Liver (tissue), 9 donors: ENCODE results near the gene PATJ. TPM values are rescaled to one million over a fixed set of nuclear protein-coding genes. Genes with fewer than 3 reads are reported as not detected.

Experiments used
- DNase-seq: peaks from one replicate; pipeline ENCODE4 v3.0.0-alpha.2; 2017; ENCODE audit warnings: low spot score
- H3K27ac ChIP-seq, 2 donors: one replicate each; pipeline ENCODE4 v1.7.0; 2013; ENCODE audit warnings: inconsistent platforms in 2 of 2, low read length in 2 of 2, control low read depth in 1 of 2, low read depth in 1 of 2, mild to moderate bottlenecking in 1 of 2
- H3K27me3 ChIP-seq, 4 donors: one replicate each; pipeline versions ENCODE4 v1.6.1 to v1.7.0; 2013; ENCODE audit warnings: low read length in 3 of 4, inconsistent platforms in 1 of 4, mild to moderate bottlenecking in 1 of 4, moderate library complexity in 1 of 4; ENCODE audit not compliant: control insufficient read depth in 4 of 4, insufficient read depth in 4 of 4
- H3K36me3 ChIP-seq, 4 donors: one replicate each; pipeline versions ENCODE4 v1.6.1 to v1.7.0; 2013; ENCODE audit warnings: low read length in 3 of 4, mild to moderate bottlenecking in 3 of 4, low read depth in 1 of 4, moderate library complexity in 1 of 4; ENCODE audit not compliant: control insufficient read depth in 4 of 4, insufficient read depth in 3 of 4
- H3K4me1 ChIP-seq, 4 donors: one replicate each; pipeline versions ENCODE4 v1.6.1 to v1.7.0; 2013; ENCODE audit warnings: low read length in 3 of 4, mild to moderate bottlenecking in 3 of 4, moderate library complexity in 1 of 4; ENCODE audit not compliant: control insufficient read depth in 4 of 4, insufficient read depth in 4 of 4
- H3K4me3 ChIP-seq, 3 donors: one replicate each; pipeline versions ENCODE4 v1.6.1 to v1.7.0; 2013; ENCODE audit warnings: low read length in 3 of 3, control low read depth in 1 of 3, low read depth in 1 of 3, mild to moderate bottlenecking in 1 of 3
- H3K9ac ChIP-seq, 2 donors: one replicate each; pipeline ENCODE4 v1.7.0; 2013; ENCODE audit warnings: low read length in 2 of 2, mild to moderate bottlenecking in 2 of 2, moderate library complexity in 2 of 2, control low read depth in 1 of 2, low read depth in 1 of 2
- H3K9me3 ChIP-seq, 4 donors: one replicate each; pipeline versions ENCODE4 v1.6.1 to v1.7.0; 2013; ENCODE audit warnings: low read length in 3 of 4; ENCODE audit not compliant: control insufficient read depth in 4 of 4
- ATF3 ChIP-seq: IDR thresholded peaks from 2 replicates; pipeline ENCODE4 v1.6.1; 2016; ENCODE audit warnings: antibody characterized with exemption
- CTCF ChIP-seq: fragments of 150-350 bp; IDR thresholded peaks from 2 replicates; pipeline ENCODE4 v1.5.1; 2017; ENCODE audit warnings: improper control_type of control experiment, low read depth, low read length; ENCODE audit not compliant: missing input control
- EGR1 ChIP-seq, 2 donors: IDR thresholded peaks; 2 replicates each; pipeline ENCODE4 v1.6.1; 2016 to 2018; ENCODE audit warnings: antibody characterized with exemption in 2 of 2, low read depth in 2 of 2
- FOXA1 ChIP-seq: IDR thresholded peaks from 2 replicates; pipeline ENCODE4 v1.6.1; 2016; ENCODE audit warnings: antibody characterized with exemption
- FOXA2 ChIP-seq: IDR thresholded peaks from 2 replicates; pipeline ENCODE4 v1.6.1; 2016; ENCODE audit warnings: antibody characterized with exemption
- GABPA ChIP-seq, 2 donors: IDR thresholded peaks in 1 of 2; conservative IDR thresholded peaks in 1 of 2; 2 replicates each; pipeline ENCODE4 v1.6.1; 2016; ENCODE audit warnings: antibody characterized with exemption in 2 of 2, mild to moderate bottlenecking in 1 of 2, moderate library complexity in 1 of 2
- HNF4A ChIP-seq, 2 donors: conservative IDR thresholded peaks; 2 replicates each; pipeline ENCODE4 v1.6.1; 2016; ENCODE audit warnings: antibody characterized with exemption in 2 of 2, mild to moderate bottlenecking in 2 of 2
- HNF4G ChIP-seq: IDR thresholded peaks from 2 replicates; pipeline ENCODE4 v1.6.1; 2016; ENCODE audit warnings: antibody characterized with exemption
- JUND ChIP-seq, 2 donors: IDR thresholded peaks; 2 replicates each; pipeline ENCODE4 v1.6.1; 2016; ENCODE audit warnings: antibody characterized with exemption in 2 of 2
- NR2F2 ChIP-seq: IDR thresholded peaks from 2 replicates; pipeline ENCODE4 v1.6.1; 2016; ENCODE audit warnings: antibody characterized with exemption
- RAD21 ChIP-seq, 2 donors: IDR thresholded peaks; 2 replicates each; pipeline ENCODE4 v1.6.1; 2016; ENCODE audit warnings: antibody characterized with exemption in 2 of 2, mild to moderate bottlenecking in 2 of 2
- REST ChIP-seq: IDR thresholded peaks from 2 replicates; pipeline ENCODE4 v1.6.1; 2016; ENCODE audit warnings: antibody characterized with exemption, mild to moderate bottlenecking
- RXRA ChIP-seq, 2 donors: IDR thresholded peaks; 2 replicates each; pipeline ENCODE4 v1.6.1; 2017 to 2018; ENCODE audit warnings: antibody characterized with exemption in 2 of 2, mild to moderate bottlenecking in 1 of 2
- SP1 ChIP-seq: IDR thresholded peaks from 2 replicates; pipeline ENCODE4 v1.6.1; 2018; ENCODE audit warnings: antibody characterized with exemption, mild to moderate bottlenecking
- TAF1 ChIP-seq: conservative IDR thresholded peaks from 2 replicates; pipeline ENCODE4 v1.6.1; 2016; ENCODE audit warnings: antibody characterized with exemption, mild to moderate bottlenecking
- YY1 ChIP-seq: IDR thresholded peaks from 2 replicates; pipeline ENCODE4 v1.6.1; 2016; ENCODE audit warnings: antibody characterized with exemption, mild to moderate bottlenecking
- ZBTB33 ChIP-seq: IDR thresholded peaks from 2 replicates; pipeline ENCODE4 v1.6.1; 2016; ENCODE audit warnings: antibody characterized with exemption
- WGBS: extraction: QIAGEN DNeasy Blood & Tissue Kit; methylation state at CpG from one replicate; pipeline ENCODE4 v1.1.7; 2013; 5-methylcytosine and 5-hydroxymethylcytosine counted together
- polyA plus RNA-seq, 2 donors: library from polyadenylated mRNA; stranded (reverse) in 1 of 2; unstranded in 1 of 2; fragments of 200-250 nt in 1 of 2; fragments of >200 nt in 1 of 2; fragmentation: Nextera tagmentation in 1 of 2; extraction: Ambion mirVana in 1 of 2; gene quantifications; one replicate each; pipeline versions ENCODE4 v1.2.1 to v1.2.3, GENCODE V29; 2013 to 2015
- total RNA-seq, 2 donors: library from RNA; depleted of rRNA; stranded (reverse); fragments of >200 nt; gene quantifications; one replicate each; pipeline ENCODE4 v1.2.3, GENCODE V29; 2014
- donor health status: healthy.
- donor health status: healthy.
- donor health status: healthy.
- donor health status: healthy.
- donor health status: healthy.

The PATJ gene
- total and polyA plus RNA-seq, 4 donors: 5.7 to 29.8 (median 9.0) TPM

GRCh38 chr1:61887076-61887867 is 145.0 kb downstream of the PATJ start:
- H3K9me3 ChIP-seq: no peaks in the 10 kb centered on the region
- no peak overlapping the region for H3K27ac ChIP-seq
- H3K4me3 ChIP-seq: no peak overlapping the region
- no peak overlapping the region for H3K9ac ChIP-seq
- no peaks in the 10 kb centered on the region for H3K4me1 ChIP-seq
- no peak for DNase-seq
- H3K36me3 ChIP-seq: peaks cover 0 to 21% (median 1%) of the 10 kb centered on the region in 4 donors
- TF ChIP-seq ZBTB33 (no peak), FOXA2 (no peak), JUND (IDR thresholded peaks at IDR 0.05) (no peak), ATF3 (no peak), TAF1 (no peak), FOXA1 (no peak), NR2F2 (no peak), SP1 (no peak), RXRA (IDR thresholded peaks at IDR 0.05) (no peak), REST (no peak), YY1 (no peak), HNF4A (conservative IDR thresholded peaks at IDR 0.05) (no peak), HNF4G (no peak), CTCF (no peak), EGR1 (IDR thresholded peaks at IDR 0.05; ENCODE audit: low read depth in 2 of 2) (no peak), RAD21 (IDR thresholded peaks at IDR 0.05) (no peak), GABPA (IDR thresholded peaks at IDR 0.05 in 1 of 2, conservative IDR thresholded peaks at IDR 0.05 in 1 of 2) (no peak)
- H3K27me3 ChIP-seq: no peaks in the 10 kb centered on the region
- WGBS: 88% methylated on average over 3 of the region's 3 CpGs
